DND-41 (cell line): Measurements from ENCODE around the gene NANOS3.

ENCODE experiments used
- EZH2 ChIP-seq: IDR thresholded peaks from 3 replicates; pipeline ENCODE4 v1.6.1; 2012; ENCODE audit warnings: borderline replicate concordance, low read depth, mild to moderate bottlenecking, moderate library complexity, low read length, inconsistent platforms; ENCODE audit not compliant: severe bottlenecking
- TF ChIP-seq, protein P1 (sequence below): IDR thresholded peaks from 2 replicates; pipeline ENCODE4 v1.5.1; 2012; ENCODE audit warnings: borderline replicate concordance, low read length, moderate library complexity, mild to moderate bottlenecking; ENCODE audit not compliant: poor library complexity, severe bottlenecking; ENCODE audit errors: extremely low read depth

DNA sequence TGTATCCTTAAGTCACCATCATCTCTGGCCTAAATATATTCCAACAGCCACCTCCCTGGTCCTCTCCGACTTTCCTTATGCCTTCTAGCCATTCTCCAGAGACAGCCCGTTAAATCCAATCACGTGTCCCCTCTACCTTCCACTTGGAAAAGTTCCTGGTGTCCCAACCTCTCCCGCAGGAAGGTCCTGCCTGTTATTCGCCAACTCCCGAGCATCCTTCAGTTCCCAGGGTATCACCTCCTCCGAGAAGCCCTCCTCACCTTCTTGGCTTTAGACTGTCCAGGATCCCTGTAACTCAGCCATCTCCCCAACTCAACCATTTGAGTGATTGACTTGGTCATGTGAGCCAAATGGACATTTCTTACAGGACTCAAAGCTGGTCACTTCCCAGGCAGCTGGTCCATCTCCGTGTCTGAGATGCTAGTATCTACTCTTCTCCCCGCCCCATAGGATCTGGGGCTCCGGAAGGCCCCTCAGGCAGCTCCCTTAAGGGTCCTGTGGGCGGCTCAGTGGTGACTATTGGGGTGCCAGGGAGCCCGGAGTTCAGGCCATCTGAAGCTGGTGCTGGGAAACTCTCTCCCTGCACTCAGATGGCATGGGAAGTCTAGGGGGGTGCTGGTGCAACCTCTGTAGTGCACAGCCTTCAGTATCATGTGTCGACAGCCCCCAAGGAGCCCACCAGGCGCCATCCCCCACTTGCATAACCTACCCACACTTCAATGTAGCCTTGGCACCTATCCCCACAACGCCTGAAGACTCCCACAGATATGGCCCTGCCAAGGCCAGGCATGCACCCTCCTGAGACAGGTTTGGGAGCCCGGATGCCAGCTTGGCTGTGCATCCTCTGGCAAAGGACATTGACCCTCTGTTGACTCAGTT lies 27.9 kb upstream of the NANOS3 start:
- TF ChIP-seq, protein P1, sequence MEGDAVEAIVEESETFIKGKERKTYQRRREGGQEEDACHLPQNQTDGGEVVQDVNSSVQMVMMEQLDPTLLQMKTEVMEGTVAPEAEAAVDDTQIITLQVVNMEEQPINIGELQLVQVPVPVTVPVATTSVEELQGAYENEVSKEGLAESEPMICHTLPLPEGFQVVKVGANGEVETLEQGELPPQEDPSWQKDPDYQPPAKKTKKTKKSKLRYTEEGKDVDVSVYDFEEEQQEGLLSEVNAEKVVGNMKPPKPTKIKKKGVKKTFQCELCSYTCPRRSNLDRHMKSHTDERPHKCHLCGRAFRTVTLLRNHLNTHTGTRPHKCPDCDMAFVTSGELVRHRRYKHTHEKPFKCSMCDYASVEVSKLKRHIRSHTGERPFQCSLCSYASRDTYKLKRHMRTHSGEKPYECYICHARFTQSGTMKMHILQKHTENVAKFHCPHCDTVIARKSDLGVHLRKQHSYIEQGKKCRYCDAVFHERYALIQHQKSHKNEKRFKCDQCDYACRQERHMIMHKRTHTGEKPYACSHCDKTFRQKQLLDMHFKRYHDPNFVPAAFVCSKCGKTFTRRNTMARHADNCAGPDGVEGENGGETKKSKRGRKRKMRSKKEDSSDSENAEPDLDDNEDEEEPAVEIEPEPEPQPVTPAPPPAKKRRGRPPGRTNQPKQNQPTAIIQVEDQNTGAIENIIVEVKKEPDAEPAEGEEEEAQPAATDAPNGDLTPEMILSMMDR = no peak
- TF ChIP-seq EZH2 = no peak
